Breast epithelium (tissue), 4 donors: ENCODE results near the gene RMND5B. TPM values are rescaled to one million over a fixed set of nuclear protein-coding genes. Genes with fewer than 3 reads are reported as not detected.

ENCODE experiments used
- DNase-seq, 2 donors: peaks; one replicate each; pipeline ENCODE4 v3.0.0-alpha.2; 2019; ENCODE audit warnings: low spot score in 2 of 2
- H3K27ac ChIP-seq, 2 donors: fragments of 200-600 bp; sonication (generic) in 1 of 2; one replicate each; pipeline ENCODE4 v1.5.1; 2016 to 2019; ENCODE audit warnings: mild to moderate bottlenecking in 1 of 2
- H3K27me3 ChIP-seq, 2 donors: fragments of 200-600 bp; sonication (generic) in 1 of 2; one replicate each; pipeline versions ENCODE4 v1.5.1 to v1.6.0; 2017 to 2019; ENCODE audit warnings: control low read depth in 1 of 2, mild to moderate bottlenecking in 1 of 2
- H3K36me3 ChIP-seq: fragments of 200-600 bp; one replicate; pipeline ENCODE4 v1.5.1; 2019
- H3K4me1 ChIP-seq, 2 donors: fragments of 200-600 bp; sonication (generic); one replicate each; pipeline ENCODE4 v1.5.1; 2016 to 2019; ENCODE audit warnings: control low read depth in 1 of 2
- H3K4me3 ChIP-seq, 3 donors: fragments of 200-600 bp; sonication (generic); 1 replicate in 2 of 3; 2 replicates in 1 of 3; pipeline ENCODE4 v1.5.1; 2016 to 2019; ENCODE audit warnings: mild to moderate bottlenecking in 3 of 3, moderate library complexity in 2 of 3
- H3K9me3 ChIP-seq, 2 donors: fragments of 200-600 bp; sonication (generic) in 1 of 2; one replicate each; pipeline ENCODE4 v1.5.1; 2016 to 2019; ENCODE audit warnings: control low read depth in 1 of 2
- CTCF ChIP-seq, 3 donors: fragments of 450-650 bp; IDR thresholded peaks; one replicate each; pipeline ENCODE4 v1.5.1; 2016 to 2017; ENCODE audit warnings: antibody characterized with exemption in 3 of 3, mild to moderate bottlenecking in 3 of 3, moderate library complexity in 3 of 3
- POLR2A ChIP-seq: fragments of 450-650 bp; IDR thresholded peaks from one replicate; pipeline ENCODE4 v1.6.1; 2016; ENCODE audit warnings: antibody characterized with exemption, mild to moderate bottlenecking, moderate library complexity
- POLR2AphosphoS5 ChIP-seq, 3 donors: sonication (generic); formaldehyde crosslinking; IDR thresholded peaks; one replicate each; pipeline ENCODE4 v1.6.1; 2017; ENCODE audit warnings: antibody characterized with exemption in 3 of 3
- intact Hi-C: fragments of 100-400 bp; cut with DNase I; formaldehyde crosslinking; loops from one replicate; pipeline ENCODE4 v1.15.1; 2023; ENCODE audit warnings: low total_unique reads
- total RNA-seq, 3 donors: library from RNA; depleted of rRNA; stranded (reverse); fragments of >200 nt; gene quantifications; one replicate each; pipeline ENCODE4 v1.1.0, GENCODE V29; 2016

The RMND5B gene
- total RNA-seq, 3 donors from 2014 or later, result 34.4 to 40.4 (median 36.3) TPM

GRCh38 chr5:178198706-178199105, 67.9 kb downstream of the RMND5B start:
- H3K36me3 ChIP-seq, result no peaks in the 10 kb centered on the region
- intact Hi-C loops, result no loop called here
- H3K27ac ChIP-seq, result no peak overlapping the region
- no peaks in the 10 kb centered on the region for H3K4me1 ChIP-seq
- H3K27me3 ChIP-seq, result no peaks in the 10 kb centered on the region
- H3K4me3 ChIP-seq, result no peak overlapping the region
- TF ChIP-seq POLR2AphosphoS5 (IDR thresholded peaks at IDR 0.05) (no peak), CTCF (IDR thresholded peaks at IDR 0.05) (no peak)
- no peaks in the 10 kb centered on the region for H3K9me3 ChIP-seq
- peak in 1 of 2 donors; percentile 24 for DNase-seq

- no peaks in the 10 kb centered on the region for H3K4me1 ChIP-seq
- H3K4me3 ChIP-seq, result no peak overlapping the region
- H3K27ac ChIP-seq, result peak overlapping the region in 1 of 2 donors; percentile 55
- H3K27me3 ChIP-seq, result no peaks in the 10 kb centered on the region
- TF ChIP-seq POLR2AphosphoS5 (IDR thresholded peaks at IDR 0.05) (no peak), CTCF (IDR thresholded peaks at IDR 0.05) (no peak), POLR2A (no peak)
- intact Hi-C loops, result no loop called here
- peak; percentile 19 to 32 for DNase-seq
- H3K36me3 ChIP-seq, result no peaks in the 10 kb centered on the region
- no peaks in the 10 kb centered on the region for H3K9me3 ChIP-seq
Observed at GRCh38 chr5:178199581-178200434, 69.0 kb downstream of the RMND5B start.

Other genes starting within 250 kb of the RMND5B start
- gene PROP1, start 134.8 kb upstream of the RMND5B start, total RNA-seq, result not detected
- gene N4BP3, start 17.5 kb upstream of the RMND5B start, total RNA-seq, result 1 to 10 TPM in 2 of 3 donors, under 1 TPM in 1; 0.32 to 9.8 (median 4.9) TPM
- gene NHP2, start 22.9 kb downstream of the RMND5B start, total RNA-seq, result 100 to 1,000 TPM; 148 to 256 (median 220) TPM
- not detected for gene GMCL2, start 56.4 kb downstream of the RMND5B start, total RNA-seq
- gene HNRNPAB, start 73.5 kb downstream of the RMND5B start, total RNA-seq, result 10 to 100 TPM; 56.3 to 90.5 (median 68.9) TPM
- gene PHYKPL, start 101.8 kb downstream of the RMND5B start, total RNA-seq, result 10 to 100 TPM; 63.4 to 94.1 (median 77.7) TPM